HG02588 (cell line): Measurements from ENCODE around the gene E2F4.
A peak's percentile ranks its signal among the peaks of the same experiment; 100 is the strongest.

Experiments
- ATAC-seq: cut with Tn5 transposase; IDR thresholded peaks from one replicate; pipeline ENCODE4 v1.9.1; 2021; ENCODE audit warnings: mild to moderate bottlenecking, moderate library complexity; ENCODE audit not compliant: unreplicated experiment

The E2F4 gene, protein sequence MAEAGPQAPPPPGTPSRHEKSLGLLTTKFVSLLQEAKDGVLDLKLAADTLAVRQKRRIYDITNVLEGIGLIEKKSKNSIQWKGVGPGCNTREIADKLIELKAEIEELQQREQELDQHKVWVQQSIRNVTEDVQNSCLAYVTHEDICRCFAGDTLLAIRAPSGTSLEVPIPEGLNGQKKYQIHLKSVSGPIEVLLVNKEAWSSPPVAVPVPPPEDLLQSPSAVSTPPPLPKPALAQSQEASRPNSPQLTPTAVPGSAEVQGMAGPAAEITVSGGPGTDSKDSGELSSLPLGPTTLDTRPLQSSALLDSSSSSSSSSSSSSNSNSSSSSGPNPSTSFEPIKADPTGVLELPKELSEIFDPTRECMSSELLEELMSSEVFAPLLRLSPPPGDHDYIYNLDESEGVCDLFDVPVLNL

DNA sequence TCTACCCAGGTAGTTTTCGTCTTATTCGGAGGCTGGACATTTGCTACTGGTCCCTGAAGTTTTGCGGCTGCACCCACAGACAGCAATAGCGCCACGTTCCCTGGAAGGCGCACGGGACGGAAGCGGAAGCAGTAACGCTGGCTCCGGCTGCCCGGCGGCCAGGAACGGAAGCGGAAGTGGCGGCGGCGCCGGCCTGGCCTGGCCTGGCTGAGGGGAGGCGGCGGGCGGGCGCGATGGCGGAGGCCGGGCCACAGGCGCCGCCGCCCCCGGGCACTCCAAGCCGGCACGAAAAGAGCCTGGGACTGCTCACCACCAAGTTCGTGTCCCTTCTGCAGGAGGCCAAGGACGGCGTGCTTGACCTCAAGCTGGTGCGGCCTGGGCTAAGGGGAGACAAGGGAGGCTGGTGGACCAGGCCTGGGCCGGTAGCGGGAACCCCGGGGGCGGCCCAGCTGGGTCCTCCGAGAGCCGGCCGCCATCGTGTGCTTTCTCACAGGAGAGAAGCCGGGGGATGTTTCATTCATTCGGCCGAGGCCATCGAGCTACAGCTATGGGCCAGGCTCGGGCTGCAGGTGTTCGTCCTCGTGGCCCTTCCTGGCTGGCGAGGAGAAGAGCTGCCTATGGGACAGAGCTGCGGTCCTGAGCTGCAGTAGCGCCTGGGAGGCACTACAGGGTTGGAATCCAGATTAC is at the start of gene E2F4:
TSS of gene E2F4 (plus strand) at position 161 of the 687 bp plus-strand sequence. CDS start at position 234, 73 bp downstream.
- peak; percentile 77 for ATAC-seq

DNA sequence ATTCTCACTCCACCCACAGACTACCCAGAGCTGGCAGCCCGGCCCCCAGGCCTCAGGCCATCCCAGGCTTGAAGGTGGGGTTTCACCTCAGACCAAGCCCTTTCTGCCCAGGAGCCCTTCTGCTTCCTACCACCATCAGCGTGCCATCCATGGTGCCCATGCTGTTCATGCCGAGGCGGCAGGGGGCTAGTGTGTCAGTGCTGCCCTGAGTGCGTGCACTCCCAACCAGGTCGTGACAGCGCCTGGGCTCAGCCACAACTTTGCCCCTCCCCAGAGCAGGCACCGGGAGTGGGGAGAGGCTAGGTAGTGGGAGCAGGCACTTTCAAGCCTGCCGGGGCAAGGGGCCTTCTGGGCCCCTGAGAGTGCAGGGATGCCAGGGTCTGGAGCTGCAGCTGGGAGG is 49.6 kb upstream of the E2F4 start:
- ATAC-seq: no peak

DNA sequence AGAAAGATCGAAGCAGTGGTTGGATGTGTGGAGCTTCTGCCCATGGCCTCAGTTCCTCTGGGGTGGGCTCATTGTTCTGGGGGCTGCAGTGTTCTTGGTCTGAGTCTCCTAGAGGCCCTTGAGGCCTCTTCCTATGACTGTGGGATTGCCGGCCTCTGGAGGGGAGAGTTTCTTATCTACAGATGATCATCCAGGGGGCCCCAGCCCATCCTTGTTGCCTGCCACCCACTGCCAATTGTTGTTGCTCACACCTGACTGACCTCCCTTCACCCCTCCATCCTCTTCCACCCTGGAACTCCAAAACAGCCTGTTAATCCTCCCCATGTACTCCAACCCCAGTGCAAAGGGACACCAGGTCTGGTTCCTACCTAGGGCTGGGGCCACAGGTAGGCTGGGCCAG is 47.0 kb upstream of the E2F4 start:
- no peak for ATAC-seq

DNA sequence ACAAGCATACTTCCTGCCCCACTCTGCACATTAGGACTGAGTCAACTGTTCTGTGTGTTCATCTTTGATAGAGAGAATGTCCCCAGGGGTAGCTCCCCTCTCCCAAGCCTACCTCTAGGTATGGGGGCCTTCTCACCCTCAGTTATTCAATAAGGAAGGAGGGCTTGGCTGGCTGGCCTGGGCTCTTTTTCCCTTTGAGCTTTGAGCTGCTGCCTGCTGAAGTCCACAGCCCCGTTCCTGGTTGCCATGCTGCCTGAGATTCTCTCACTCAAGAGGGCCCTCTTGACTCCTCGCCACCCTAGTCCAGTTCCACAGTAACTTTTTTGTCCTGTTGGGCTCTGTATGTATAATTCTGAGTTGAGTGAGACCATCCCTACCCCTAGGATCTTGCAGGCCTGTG is 46.2 kb upstream of the E2F4 start:
- ATAC-seq: no peak

DNA sequence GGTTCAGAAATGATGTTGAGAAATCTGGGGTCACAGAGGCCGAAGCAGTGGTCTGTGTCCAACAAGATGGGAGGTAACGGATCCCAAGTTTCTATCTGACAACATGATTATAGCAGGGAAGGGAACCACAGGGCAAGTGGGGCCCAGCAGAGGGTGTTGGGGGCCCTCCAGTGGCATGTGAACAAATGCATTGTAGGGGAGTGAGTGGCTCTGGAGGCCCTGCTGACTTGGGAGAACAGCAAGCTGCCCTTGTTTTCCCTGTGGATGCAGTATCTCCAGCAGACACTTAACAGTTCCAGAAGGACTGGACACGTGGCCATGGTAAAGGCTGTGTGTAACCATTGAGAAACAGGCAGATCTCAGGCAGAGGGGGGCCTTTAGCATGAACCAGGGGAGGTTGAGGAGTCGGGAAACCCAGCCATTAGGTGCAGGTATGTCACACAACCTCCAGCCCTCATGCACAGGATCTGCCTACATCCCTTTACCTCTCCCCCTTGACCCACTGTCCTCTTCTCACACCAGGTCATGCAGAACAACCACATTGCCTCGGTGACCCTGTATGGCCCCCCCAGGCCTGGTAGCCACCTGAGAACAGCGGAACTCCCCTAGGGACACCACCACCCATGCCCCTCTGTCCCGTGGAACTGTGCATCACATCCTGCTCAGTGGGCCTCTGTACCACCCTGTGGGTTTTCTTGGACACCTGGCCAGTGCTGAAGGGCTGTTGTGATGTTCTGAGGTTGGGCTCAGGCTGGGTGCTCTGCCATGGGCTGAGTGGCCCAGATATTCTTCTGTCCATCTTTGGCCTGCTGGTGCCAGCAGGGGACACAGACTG is 45.2 kb upstream of the E2F4 start:
- ATAC-seq: no peak

DNA sequence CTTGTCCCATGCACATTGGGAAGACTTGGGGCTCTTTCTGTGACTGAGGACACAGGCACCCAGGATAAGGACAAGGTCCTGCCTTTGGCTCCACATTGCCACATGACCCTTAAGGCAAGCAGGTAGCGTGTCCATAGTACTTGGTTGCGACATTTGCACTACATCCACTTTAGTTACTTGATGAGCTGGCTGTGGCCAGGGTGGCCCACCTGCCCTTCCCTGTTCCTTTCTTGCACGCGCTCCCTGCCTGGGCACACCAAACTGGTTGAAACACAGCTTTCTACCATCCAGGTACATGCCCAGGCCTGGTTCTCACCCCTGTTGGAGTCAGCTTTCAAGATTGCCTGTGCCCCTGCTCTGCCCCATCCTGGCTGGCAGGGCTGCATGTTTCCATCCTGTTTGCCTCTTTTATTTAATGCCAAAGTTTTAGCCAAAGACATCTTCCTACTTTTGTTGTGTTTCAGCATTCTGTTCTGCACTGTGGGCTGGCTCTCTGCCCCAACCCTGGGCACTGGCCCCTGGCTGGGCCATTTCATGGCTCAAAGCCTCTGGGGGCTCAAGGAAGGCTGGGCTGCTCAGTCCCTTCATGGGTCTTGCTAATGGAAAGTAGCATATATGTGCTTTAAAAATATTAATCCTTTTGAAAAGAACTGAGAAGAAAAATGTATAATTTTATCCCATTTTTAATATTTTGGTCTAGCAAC is 44.4 kb upstream of the E2F4 start:
- no peak for ATAC-seq

DNA sequence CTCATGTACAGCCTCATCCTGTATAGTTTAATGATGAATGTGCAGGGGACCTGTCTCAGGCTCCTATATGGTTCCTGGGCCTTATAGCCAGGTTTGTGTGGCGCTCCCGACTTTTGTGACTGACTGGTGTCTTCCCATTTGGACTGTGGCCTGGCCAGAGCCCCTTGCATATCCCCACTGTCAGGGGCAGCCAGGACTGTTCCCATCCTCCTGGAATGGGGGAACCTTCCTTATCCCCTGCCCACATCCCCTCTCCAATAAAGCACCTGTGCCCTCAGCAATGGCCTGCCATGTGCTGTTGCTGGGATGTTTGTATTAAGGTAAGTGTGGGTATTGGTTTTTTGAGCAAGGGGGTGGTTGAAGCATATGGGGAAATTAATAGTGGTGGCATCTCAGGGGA is 43.7 kb upstream of the E2F4 start:
- ATAC-seq: no peak

DNA sequence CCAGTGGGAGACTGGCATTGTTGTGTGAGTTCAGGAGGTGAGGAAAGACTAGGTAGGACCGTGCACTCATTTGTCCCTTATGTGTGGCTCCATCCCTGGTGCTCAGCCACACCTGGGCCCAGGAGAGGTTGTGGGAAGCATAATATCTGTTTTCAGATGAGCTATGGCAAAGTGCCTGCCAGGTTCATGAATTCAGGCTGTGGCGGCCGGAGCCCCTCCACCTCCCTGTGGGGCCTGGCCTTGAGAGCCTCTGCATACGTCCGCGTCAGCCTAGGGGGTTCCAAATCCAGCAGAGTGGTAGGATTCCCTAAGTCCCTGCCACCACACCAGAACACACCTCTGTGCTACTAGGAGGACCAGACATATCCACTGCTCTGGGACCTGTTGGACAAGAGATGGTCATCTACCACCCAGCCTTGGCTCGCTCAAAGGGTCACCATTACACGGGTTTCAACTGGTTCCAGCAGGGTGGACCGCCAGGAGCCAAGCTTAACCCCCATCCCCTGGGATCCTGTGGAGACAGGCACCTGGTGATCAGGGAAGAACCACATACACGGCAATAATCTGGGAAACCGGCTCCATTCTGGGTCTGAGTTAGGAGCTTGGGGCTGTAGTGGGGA is 43.2 kb upstream of the E2F4 start:
- no peak for ATAC-seq

DNA sequence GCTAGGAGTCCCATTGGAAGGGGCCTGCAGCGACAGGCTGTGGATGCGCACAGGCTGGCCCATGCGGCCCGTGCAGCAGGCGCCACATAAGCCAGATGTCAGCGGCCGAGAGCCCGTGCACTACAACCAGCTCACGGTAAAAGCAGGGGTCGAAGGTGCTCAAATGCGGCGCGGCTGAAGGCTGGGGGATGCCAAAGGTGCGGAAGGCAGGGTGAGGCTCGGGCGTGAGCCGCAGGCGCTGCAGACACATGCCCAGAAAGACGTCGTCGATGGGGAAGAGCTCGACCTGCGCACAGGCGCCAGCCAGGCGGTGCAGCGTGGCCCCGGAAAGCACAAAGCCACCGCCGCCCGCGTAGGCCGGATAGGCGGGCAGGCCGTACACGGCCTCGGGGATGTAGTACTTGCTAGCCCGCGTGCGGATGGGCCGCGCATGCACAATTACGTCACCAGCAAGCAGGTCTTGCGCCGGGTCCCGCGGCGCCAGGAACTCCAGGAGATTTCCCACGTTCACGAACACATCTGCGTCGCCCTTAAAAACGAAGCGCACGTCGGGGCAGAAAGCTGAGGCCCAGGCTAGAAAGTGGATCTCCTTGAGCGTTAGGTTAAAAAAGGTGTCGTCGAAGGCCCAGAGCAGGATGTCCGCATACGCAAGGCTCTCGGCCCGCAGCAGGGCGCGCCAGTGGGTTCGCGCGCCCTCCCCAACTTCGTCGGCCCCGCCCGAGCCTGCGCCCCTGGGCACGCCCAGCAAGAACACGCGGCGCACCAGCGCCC is 42.5 kb upstream of the E2F4 start:
- ATAC-seq: no peak

DNA sequence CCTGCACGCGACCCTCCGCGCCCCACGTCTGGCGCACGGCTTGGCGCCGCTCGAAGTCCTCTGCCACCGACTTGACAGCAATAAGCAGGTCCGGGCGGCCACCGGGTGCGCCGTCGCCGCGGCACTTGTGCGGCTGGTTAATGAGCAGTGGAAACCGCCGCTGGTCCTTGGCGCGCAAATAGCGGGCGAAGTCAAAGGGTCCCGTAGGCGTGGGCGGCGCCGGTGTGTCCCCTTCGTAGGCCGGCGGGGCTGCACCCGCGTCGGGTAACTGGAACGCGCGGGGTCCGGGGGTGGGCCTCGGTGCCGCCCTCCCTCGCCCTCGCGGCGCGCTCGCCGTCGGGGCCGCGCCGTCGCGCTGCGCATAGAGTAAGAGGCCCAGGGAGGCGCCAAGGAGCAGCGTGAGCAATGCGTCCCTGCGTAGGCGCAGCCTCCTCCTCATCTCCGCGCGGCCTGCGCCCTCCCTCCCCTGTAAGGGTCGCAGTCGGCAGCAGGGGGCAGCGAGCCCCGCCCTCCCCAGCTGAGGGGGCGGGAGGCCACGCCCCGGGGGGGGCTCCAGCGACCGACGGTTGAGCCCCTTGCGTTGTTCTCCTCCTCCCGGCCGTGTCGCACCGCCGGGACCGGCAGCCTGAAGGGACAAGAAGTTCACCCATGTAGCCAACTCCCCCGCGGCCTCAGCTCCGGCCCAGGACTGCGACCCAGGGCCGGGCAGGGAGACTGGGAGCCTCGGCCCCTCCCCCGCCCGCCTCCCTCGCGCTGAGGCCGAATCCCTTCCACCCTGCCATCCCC is 41.7 kb upstream of the E2F4 start:
- ATAC-seq: peak; percentile 50

DNA sequence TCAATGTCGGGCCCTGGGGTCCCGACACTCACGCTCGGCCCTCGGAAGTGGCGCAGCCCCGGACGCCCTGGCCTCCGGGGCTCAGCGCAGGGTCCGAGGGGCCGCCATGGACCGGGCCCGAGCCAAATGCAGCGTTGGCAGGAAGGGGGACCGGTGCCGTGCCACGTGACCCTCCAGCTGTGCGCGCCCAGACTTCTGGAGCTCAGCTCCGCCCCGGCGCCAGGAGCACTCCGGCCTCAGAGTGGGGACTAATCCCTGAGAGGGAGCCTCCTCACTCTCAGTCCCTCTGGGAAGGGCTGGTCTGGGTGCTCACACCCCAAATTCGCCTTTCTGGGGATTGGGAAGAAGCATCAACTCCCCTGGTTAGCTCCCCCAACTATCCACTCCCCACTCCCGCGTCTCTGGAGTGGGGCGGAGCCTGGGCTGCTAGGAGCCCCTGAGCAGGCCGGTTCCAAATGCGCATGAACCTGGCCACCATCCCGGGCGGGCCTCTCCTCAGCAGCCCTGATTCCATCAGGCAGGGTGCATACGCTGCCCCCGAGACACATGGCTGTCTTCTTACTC is 41.0 kb upstream of the E2F4 start, which contains the start of gene B3GNT9:
TSS of gene B3GNT9 (minus strand) at position 166 of the 564 bp plus-strand sequence. CDS start 513 bp downstream, outside the sequence.
- ATAC-seq: peak; percentile 57

DNA sequence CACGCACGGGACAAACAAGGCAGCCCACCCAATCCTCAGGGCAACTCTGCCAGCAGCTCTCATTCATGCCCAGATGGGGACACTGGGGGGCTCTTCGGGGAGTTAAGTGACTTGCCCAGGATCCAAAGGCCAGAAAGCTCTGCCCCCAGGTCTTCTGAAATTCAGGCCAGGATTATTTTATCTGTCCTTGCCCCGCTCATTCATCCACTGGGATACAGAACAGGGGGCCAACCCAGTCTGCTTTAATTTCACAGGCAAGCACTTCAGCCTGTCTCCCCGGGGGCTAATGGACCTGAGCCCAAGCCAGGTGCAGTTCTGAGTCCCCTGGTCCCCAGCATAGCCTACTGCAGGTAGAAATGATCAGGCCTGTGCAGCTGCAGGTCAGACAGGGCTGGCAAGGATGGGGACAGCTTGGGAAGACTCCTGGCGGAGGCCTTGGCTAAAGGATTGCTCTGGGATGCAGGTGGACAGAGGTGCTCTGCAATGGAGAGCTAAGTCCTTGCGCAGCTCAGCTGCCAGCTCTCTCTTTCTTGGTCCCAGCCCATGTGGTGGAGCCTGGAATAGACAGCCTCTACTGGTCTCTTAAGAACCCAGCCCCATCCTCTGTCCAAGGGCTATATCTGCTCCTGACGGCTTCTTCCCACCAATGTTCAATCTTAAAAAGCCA is 40.4 kb upstream of the E2F4 start:
- no peak for ATAC-seq

DNA sequence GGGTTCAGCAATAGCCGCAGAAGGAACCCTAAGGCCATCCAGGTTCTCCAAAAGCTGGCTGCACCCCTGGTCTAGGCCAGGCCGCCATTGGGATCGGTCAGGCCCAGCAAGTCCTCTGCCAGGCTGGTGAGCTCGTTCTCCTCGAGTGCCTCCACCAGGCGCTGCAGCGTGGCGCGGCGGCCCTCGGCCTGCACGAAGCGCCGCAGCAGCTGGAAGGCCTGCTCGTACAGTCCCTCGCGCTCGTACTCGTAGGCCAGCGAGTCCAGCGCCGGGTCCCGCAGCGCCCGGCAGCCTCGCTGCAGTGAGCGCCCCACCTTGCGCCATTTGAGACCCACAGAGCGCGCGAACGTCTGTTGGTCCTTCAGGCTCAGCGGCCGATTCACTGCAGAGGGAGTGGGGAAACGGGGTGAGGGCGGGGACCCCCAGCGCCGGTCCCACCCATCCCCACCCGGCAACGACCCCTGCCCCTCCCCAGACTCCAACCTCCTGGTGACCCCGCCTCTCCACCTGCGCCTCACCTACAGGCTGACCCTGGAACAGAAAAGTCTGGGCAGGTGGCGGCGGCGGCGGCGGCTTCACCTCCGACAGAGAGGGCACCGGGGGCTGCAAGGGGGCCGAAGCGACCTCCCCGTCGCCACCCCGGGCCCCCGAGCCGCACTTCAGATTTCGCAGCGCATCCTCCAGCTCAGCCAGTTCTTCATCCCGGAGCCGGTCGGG is 37.2 kb upstream of the E2F4 start:
- no peak for ATAC-seq

DNA sequence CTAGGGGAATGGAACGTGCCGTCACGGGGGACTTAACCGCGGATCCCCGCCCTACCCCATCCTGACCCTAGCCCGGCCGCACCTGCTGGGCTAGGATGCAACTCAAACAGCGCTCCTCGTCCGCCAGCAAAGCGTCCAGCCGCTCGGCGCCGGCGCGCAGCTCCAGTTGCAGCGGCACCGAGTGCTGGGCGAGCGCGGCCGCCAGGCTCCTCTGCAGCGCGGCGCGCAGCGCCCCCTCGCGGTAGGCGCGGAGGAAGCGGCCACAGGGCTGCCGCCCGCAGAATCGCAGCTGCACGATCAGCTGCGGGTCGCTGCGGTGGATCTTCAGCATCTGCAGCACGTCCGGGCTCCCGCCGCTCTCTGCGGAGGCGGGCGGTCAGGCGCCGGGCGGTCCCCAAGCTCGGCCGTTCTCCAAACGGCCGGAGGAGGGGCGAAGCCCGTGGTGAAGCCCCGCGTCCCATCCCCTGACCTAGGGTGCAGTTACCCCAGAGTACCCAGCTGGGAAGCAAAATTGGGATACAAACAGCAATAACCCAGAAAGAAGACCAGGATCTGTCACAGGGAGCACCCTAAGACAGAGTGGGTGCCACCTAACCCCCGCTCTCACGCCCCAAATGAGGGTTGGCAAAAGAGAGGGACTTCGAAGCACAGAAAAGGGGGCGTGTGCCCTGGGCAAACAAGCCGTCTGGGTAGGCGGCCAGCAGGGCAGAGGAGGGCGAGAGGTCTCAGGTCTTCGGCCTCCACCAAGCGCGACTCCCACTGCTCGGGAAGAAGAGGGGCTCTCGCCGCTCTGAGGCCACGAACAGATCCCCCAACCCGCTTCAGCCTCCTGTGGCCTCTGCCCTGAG is 36.4 kb upstream of the E2F4 start:
- no peak for ATAC-seq

DNA sequence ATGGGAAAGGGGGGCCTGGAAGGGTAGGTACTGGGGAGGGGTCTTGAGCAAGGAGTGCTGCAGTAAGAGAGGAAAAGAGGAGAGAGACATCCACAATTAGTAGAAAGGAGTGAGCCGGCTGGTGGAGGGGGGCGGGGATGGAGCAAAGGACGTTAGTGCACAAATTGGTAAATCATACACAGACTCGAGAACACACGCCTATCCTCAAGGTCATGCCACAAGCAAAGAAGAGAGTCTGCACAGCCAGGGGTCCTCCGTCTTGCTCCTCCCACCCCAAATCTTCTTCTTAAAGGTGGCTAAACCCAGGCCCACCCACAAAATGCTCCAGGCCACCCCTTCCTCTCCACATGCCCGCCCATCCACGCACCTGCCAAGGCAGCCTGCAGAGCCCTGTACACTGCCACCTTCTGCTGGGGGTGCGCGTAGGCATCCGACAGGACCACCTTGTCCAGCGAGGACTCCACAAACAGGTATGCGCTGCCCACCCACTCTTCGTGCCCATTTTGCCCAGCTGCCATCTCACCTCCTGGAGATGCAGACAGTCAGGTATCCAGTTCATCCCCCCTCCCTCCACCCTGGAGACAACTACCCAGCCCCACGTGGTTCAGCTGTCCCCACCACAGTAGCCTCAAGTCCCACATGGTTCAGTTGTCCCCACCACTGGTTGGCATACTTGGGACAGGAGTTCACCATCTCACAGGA is 35.7 kb upstream of the E2F4 start:
- ATAC-seq: no peak
